GM18858 (cell line): Measurements from ENCODE around the gene PDE3B.

Source experiments
- ATAC-seq: cut with Tn5 transposase; IDR thresholded peaks from one replicate; pipeline ENCODE4 v1.9.1; 2021; ENCODE audit not compliant: unreplicated experiment

PDE3B gene

GRCh38 chr11:14914536-14914935 is 270.9 kb downstream of the PDE3B start:
- no peak for ATAC-seq

- ATAC-seq: no peak
Observed at GRCh38 chr11:14916403-14916802, 272.8 kb downstream of the PDE3B start.
